Epidermal melanocyte (primary cell): Measurements from ENCODE around the gene RSL1D1.

Experiments
- DNase-seq: peaks from one replicate; pipeline ENCODE4 v3.0.0; 2011; ENCODE audit warnings: low spot score; ENCODE audit not compliant: insufficient read length

Gene RSL1D1

GRCh38 chr16:11851294-11852091 is at the start of gene RSL1D1:
Gene RSL1D1 (minus strand): TSS chr16:11851542. CDS start chr16:11851512, 30 bp downstream.
- DNase-seq: peak; percentile 97

GRCh38 chr16:11901091-11901490 is 49.7 kb upstream of the RSL1D1 start:
- no peak for DNase-seq

- DNase-seq: no peak
Observed at GRCh38 chr16:11896486-11897176, 45.3 kb upstream of the RSL1D1 start.

GRCh38 chr16:11893571-11893970 is 42.2 kb upstream of the RSL1D1 start:
- no peak for DNase-seq

- DNase-seq: no peak
Observed at GRCh38 chr16:11892761-11893160, 41.4 kb upstream of the RSL1D1 start.

- no peak for DNase-seq
Observed at GRCh38 chr16:11890231-11890965, 39.1 kb upstream of the RSL1D1 start.

- no peak for DNase-seq
Observed at GRCh38 chr16:11886881-11887280, 35.5 kb upstream of the RSL1D1 start.

GRCh38 chr16:11884035-11884434 is 32.7 kb upstream of the RSL1D1 start:
- DNase-seq: no peak

GRCh38 chr16:11880007-11880406 is 28.7 kb upstream of the RSL1D1 start:
- DNase-seq: no peak

GRCh38 chr16:11877374-11877773 is 26.0 kb upstream of the RSL1D1 start:
- no peak for DNase-seq

- DNase-seq: no peak
Observed at GRCh38 chr16:11876306-11876705, 25.0 kb upstream of the RSL1D1 start.

GRCh38 chr16:11875721-11876120 is 24.4 kb upstream of the RSL1D1 start:
- DNase-seq: no peak

GRCh38 chr16:11871193-11871592 is 19.9 kb upstream of the RSL1D1 start:
- no peak for DNase-seq

GRCh38 chr16:11870399-11870798 is 19.1 kb upstream of the RSL1D1 start:
- DNase-seq: no peak

- no peak for DNase-seq
Observed at GRCh38 chr16:11869353-11870228, 18.2 kb upstream of the RSL1D1 start.

GRCh38 chr16:11868412-11868980 is 17.2 kb upstream of the RSL1D1 start:
- DNase-seq: no peak

GRCh38 chr16:11862489-11862888 is 11.1 kb upstream of the RSL1D1 start:
- DNase-seq: no peak

GRCh38 chr16:11857161-11857560 is 5.8 kb upstream of the RSL1D1 start:
- no peak for DNase-seq

- DNase-seq: no peak
Observed at GRCh38 chr16:11852092-11852809, 909 bp upstream of the RSL1D1 start.

GRCh38 chr16:11848842-11849241 is 2.5 kb downstream of the RSL1D1 start:
- no peak for DNase-seq
